NCI-H2196 (cell line): Measurements from ENCODE around the gene AFG3L2.

Experiments used
- DNase-seq: peaks from one replicate; lab custom pipeline; 2025; ENCODE audit not compliant: unreplicated experiment; lab: John Stamatoyannopoulos, UW

AFG3L2 gene

GRCh38 chr18:12376754-12377555 is at the start of gene AFG3L2:
Gene AFG3L2, minus strand, starts transcription at chr18:12377227. Its CDS starts 145 bp downstream, at chr18:12377082.
- DNase-seq = peak; percentile 100

- no peak for DNase-seq
Measured at GRCh38 chr18:12424252-12424651, 47.2 kb upstream of the AFG3L2 start.

DNA sequence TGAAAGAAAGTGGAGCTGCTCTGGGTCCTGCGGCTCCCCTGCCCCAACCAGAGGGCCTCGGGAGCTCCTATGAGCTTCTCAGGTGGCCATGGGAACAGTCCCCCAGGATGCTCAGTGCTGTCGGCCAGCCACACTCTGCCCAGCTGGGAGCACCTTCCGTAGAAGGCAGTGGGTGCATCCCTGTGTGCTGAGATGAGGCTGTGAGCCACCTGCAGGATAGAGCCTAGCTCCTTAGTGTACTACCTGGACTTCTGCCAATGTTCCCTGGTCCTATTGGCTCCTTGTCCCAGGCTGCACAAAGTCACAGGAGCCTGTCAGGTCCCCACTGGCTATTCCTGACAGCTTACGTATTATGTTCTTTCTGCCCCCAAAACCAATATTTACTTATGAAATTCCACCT is 46.8 kb upstream of the AFG3L2 start:
- DNase-seq = peak; percentile 60

DNA sequence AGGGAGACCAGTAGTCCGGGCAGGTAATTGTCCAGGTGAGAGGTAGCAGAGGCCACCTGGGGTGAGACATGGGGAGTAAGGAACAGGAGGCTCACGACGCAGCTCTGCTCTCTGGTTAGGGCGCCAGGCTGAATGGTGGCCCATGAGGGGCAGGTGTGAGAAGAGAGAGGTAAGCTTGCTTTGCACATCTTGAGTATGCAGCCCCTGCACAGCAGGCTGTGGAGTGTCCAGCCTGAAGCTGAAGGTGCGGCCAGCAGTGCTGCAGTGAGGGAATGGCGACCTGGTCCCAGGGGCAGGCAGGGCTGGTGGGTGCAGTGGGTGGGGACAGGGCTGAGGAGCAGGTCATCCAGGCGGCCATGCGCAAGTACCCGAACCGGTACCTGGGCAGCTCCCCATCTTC is 46.4 kb upstream of the AFG3L2 start:
- no peak for DNase-seq

- DNase-seq = peak; percentile 36
Measured at GRCh38 chr18:12422936-12423335, 45.9 kb upstream of the AFG3L2 start.

GRCh38 chr18:12421732-12422131 is 44.7 kb upstream of the AFG3L2 start:
- no peak for DNase-seq

DNA sequence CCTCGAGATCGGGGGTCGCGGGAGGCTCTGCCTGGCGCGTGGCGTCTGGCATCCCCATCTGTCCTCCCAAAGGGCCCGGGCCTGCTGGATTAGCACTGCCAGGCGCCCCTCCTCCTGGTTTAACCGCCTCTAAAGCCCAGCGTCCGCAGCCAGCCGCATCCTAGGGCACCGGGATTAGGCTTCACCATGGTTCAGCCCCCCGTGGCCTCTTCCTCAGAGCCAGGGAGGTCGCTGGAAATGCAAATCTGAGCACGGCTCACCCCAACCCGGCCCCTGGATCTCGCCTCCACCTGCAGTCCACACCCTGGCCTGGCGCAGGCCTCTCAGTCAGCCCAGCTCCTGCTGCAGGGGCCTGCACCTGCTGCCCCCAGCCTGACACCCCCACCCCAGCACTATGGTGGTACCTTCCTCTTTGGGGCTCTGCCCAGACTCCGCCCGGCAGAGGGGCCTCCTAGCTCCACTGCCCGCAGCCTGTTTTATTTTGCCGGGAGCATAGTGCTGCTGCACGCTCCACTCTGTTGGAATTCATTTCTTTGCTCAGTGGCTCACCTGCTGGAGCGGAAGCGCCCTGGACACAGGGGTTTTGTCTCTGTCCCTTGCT is 43.9 kb upstream of the AFG3L2 start:
- no peak for DNase-seq

GRCh38 chr18:12417687-12418086 is 40.7 kb upstream of the AFG3L2 start:
- no peak for DNase-seq

DNA sequence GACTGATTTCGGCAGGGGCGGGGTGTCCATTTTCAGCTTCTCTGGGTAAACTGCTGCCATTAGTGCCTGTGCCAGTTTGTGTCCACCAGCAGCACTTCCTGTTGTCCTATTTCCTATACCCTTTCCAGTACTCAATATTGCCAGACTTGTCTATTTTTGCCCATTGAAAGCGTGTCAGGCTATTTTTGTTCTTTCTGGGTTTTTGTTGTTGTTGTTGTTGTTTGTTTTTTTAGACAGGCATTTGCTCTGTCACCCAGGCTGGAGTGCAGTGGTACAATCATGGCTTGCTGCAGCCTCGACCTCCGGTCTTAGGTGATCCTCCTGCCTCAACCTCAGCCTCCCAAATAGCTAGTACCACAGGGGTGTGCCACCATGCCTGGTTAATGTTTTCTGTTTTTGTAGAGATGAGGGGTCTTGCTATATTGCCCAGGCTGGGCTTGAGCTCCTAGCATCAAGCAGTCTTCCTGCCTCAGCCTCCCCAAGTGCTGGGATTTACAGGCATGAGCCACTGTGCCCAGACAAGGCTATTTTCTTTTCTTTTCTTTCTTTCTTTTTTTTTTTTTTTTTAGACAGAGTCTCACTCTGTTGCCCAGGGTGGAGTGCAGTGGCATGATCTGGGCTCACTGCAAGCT is 39.2 kb upstream of the AFG3L2 start:
- no peak for DNase-seq

- no peak for DNase-seq
Measured at GRCh38 chr18:12411456-12411855, 34.4 kb upstream of the AFG3L2 start.

DNA sequence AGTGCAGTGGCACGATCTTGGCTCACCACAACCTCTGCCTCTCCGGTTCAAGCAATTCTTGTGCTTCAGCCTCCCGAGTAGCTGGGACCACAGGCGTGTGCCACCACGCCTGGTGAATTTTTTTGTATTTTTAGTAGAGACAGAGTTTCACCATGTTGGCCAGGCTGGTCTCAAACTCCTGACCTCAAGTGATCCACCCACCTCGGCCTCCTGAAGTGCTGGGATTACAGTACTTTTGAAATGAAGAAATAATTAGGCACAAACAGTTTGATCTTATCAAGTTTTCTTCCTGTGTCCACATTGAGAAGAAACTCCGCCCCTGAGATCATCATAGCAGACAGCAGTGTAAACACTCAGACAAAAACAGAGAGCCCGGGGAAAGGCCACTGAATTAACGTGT is 33.7 kb upstream of the AFG3L2 start:
- peak; percentile 60 for DNase-seq

GRCh38 chr18:12410081-12410481 is 33.1 kb upstream of the AFG3L2 start:
- no peak for DNase-seq

DNA sequence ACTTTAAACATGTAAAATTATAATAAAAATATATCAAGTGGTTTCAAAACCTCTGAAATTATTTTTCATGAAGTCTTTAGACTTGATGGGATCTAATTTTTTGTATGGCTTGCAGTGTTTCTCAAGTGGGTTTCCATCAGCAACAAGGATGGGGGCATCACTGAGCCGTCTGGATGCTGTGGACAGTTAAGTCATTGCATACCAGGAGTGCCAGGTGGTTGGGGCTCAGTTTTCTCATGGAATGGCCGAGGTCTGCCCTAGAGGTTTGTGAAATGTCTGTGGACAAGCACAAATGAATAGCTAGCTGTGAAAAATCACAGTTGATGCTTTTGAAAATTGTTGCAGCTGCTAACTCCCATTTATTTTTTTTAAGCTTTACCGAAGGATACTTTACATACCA is 32.4 kb upstream of the AFG3L2 start:
- DNase-seq = no peak

DNA sequence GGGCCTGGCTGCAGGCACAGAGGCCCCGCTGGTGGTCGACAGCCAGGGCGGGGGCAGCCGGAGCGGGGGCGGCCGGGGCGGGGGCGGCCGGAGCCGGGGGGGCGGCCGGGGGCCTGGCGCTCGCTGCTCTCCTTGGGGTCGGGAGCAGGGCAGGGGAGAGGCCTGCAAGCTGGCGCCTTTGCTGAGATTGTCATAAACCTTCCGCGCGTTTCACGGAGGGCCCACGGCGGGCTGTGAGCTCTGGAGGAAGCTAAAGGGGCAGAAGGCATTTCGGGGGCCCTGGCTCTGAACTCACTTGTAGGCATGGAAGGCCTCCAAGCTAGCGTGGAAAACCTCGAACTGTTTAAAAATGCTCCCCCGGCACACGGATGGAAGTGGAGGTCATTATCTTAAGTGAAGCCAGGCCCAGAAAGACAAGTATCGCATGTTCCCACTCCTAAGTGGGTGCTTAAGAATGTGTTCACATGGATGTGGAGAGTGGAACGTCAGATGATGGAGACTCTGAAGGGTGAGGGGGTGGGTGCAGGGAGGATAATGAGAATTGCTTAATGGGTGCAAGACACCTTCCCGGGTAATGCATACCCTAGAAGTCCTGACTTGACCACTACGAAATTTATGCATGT is 31.3 kb upstream of the AFG3L2 start:
- DNase-seq = no peak

DNA sequence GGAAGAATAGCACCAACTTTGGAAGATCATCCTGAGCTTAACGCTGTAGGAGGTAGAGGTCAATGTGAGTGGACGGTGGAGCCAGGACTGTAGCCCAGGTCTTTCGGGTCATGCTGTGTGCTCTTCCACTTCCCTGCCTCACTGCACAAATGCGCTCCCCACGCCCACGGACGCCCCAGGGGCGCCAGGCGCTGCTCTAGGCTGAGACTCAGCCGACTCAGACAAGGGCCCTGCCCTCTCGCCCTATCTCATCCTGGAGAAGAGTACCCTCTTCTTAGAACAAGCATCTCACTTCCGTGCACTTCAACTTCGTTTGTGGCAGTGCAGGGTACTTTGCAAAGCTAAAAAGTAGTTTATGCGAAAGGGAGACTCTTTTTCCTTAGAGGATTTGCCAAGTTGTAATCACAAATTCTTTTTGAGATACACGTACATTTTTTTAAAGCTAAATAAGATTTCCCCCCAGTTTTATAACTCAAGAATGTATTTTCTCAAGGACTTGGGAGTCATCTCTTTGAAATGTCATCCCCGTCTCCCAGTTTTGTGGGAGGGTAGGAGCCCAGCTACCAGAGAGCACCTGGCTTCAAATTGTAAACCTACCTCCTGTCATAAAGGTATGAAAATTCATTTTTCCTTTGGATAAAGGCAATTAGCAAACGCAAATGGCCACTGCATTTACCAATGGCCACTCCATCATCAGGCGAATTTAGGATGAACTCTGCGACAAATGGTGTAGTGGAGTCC is 29.5 kb upstream of the AFG3L2 start:
- DNase-seq = no peak

DNA sequence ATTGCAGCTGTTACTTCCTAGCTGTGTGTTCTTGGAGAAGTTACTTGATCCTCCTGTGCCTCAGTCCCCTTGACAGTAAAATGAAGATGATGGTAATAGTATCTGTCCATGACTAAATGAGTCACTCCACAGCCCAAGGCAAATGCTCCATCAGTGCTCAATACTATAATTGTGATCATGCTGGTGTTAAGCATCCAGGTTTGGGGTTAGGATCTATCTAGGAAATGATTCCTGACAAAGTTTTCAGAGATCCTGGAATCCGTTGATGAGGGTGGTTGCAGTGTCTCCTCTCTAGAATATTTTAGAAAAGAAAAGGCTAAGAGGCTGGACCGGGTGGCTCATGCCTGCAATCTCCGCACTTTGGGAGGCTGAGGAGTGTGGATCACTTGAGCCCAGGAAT is 28.0 kb upstream of the AFG3L2 start:
- no peak for DNase-seq

DNA sequence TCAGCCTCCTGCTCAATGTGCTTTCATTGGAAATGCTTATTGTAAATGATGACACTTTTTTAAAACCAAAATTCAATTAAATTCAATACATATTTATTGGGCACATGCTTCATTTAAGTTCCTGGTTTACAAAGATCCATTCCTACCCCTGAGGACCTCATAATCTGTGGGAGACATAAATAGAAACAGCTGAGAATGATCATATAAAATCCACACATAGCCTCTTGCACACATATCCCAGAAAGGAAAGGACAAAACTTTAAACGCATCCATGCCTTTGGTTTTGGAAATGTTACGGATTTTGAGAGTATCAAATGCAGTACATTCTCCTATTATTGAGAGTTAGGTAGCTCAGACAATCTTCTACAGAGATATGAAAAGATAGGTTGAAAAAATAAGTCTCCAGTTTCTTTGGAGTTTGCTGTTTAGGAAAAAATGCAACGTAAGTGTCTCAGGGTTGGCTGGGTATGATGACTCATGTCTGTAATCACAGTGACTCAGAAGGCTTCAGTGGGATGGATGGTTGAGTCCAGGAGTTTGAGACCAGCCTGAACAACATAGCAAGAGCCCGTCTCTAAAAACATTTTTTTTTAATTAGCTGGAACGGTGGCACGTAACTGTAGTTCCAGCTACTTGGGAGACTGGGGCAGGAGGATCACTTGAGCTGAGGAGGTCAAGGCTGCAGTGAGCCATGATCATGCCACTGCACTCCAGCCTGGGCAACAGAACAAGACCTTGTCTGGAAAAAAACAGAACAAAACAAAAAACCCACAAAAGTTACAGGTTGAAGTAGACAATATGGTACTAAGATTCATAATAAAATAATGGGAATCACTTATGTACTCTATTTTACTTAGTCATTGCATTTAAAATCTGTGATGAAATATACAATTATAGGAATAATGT is 26.8 kb upstream of the AFG3L2 start:
- DNase-seq = no peak

DNA sequence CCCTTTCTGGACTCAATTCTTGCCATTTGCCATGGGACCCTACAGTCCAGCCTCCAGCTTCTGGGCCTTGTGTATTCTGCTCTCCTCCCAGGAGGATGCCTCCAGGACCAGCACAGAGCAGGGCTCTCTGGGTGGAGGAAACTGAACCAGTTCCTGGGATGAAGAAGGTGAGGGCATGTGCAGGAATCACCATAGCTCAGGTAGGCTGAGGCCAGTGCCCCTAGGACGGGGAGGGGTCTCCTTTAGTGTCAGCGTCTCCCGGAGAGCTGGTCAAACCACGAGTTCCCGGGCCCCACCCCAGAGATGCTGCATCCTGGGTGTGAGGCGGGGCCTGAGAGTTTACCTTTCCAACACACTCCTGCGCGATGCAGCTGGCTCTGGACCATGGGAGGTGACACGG is 24.9 kb upstream of the AFG3L2 start:
- no peak for DNase-seq

GRCh38 chr18:12399231-12399630 is 22.2 kb upstream of the AFG3L2 start:
- DNase-seq = no peak

GRCh38 chr18:12398625-12399024 is 21.6 kb upstream of the AFG3L2 start:
- no peak for DNase-seq
